ENCODE results near the gene GPHN.
"Not testable (repeated sequence)": the region's sequence is repeated elsewhere in the genome, so short reads cannot be mapped to it uniquely, and the experiment has no call there.

Gene GPHN

DNA sequence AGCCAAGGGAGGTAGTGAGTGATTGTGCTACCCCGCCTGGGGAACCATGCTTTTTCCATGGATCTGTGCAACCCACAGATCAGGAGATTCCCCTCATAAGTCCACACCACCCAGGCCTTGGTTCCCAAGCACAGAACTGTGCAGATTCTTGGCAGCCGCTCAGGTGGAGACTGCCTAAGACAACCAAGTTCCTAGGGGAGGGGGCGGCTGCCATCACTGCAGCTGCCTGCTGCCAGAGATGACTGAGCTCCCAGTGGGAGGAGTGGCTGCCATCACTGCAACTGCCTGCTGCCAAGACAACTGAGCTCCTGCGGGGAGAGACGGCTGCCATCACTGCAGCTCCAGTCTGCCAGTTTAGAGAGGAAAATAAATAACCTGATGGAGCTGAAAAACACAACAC lies 542.9 kb downstream of the GPHN start:
- DNase-seq (ENCODE audit: low read depth in 2 of 2): no peak

DNA sequence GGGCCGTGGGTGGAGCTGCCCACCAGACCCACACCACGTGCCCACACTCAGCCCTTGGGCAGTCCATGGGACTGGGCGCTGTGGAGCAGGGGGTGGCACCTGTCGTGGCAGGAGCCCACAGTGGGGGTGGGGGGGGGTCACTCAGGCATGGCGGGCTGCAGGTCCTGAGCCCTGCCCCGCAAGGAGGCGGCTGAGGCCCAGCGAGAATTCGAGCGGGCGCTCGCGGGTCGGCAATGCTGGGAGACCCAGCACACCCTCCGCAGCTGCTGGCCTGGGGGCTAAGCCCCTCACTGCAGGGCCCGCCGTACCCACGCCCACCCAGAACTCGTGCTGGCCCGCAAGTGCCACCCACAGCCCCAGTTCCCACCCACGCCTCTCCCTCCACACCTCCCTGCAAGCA lies 548.7 kb downstream of the GPHN start:
- no peak for DNase-seq (ENCODE audit: low read depth in 2 of 2)

DNA sequence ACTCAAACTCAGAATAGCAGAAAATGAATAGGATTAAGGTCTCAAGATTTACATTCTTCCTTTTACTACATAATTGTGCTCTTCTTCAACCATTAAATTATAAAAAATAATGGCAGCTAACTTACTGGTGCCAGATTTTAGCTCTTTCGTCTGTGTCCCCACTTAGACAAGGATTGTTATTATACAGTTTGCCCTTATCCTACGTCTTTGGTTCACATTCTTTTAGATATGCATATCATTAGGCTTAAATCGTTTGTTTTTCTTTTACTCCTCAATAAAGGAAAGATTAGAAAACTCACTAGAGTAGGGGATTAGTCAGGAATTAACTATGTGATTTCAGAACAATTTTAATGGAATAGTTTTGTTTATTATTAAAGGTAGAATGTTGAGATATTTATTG lies 551.6 kb downstream of the GPHN start:
- no peak for DNase-seq (ENCODE audit: low read depth in 2 of 2)

DNA sequence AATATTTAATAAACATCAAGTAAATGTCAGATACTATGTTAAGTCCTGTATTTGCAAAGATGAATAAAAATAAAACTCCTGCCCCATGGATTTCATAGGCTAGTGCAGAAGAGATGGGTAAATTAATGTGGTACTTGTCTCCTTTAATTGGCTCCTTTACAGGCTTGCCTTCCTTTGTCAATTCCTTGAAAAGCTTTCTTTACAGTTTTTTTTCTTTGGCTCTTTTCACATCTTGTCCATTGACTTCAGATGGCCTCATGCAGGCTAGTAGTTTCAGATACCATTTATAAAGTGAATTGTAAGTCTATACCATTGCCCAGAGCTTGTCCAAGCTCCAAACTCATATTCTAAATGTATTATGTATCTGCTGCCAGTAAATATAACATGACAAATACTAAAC lies 552.6 kb downstream of the GPHN start:
- DNase-seq (ENCODE audit: low read depth in 2 of 2): no peak

DNA sequence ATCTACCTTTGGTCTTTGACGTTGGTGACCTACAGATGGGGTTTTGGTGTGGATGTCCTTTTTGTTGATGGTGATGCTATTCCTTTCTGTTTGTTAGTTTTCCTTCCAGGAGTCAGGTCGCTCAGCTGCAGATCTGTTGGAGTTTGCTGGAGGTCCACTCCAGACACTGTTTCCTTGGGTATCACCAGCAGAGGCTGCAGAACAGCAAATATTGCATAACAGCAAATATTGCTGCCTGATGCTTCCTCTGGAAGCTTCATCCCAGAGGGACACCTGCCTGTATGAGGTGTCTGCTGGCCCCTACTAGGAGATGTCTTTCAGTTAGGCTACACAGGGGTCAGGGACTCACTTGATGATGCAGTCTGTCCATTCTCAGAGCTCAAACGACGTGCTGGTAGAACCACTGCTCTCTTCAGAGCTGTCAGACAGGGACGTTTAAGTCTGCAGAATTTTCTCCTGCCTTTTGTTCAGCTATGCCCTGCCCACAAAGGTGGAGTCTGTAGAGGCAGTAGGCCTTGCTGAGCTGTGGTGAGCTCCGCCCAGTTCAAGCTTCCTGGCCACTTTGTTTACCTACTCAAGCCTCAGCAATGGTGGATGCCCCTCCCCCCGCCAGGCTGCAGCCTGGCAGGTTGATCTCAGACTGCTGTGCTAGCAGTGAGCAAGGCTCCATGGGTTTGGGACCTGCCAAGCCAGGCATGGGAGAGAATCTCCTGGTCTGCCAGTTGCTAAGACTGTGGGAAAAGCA lies 559.3 kb downstream of the GPHN start:
- DNase-seq (ENCODE audit: low read depth in 2 of 2): not testable (repeated sequence)

DNA sequence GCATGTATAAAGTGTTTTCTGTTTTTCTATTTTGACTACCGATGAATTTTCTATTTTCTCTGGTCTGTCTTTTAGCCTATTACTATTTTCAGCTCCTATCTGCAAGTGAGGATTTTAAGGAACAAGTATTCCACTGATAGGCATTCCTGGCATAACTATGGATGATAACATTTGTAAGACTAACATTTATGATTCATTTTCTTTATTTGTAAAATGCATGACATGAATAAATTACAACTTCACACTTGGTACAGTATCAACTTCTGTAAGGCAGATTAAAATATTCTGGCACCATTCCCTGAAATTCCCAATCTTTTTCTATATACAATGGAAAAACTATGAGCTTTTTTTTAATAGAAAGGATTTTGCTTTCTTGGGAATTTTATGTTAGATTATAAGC lies 560.3 kb downstream of the GPHN start:
- DNase-seq (ENCODE audit: low read depth in 2 of 2): no peak

DNA sequence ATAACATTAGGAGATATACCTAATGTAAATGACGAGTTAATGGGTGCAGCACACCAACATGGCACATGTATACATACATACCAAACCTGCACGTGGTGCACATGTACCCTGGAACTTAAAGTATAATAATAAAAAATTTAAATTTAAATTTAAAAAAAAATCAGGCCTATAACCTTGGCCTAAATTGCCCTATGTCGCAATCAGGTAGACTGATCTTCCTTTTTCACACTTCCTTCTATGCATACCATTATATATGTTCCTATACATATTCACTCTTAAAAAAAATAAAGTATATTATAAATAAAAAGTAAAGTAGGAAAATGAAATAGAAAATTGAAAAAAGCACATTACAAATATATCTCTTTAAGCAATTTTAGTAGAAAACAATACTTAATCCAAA lies 563.6 kb downstream of the GPHN start:
- DNase-seq (ENCODE audit: low read depth in 2 of 2): no peak

DNA sequence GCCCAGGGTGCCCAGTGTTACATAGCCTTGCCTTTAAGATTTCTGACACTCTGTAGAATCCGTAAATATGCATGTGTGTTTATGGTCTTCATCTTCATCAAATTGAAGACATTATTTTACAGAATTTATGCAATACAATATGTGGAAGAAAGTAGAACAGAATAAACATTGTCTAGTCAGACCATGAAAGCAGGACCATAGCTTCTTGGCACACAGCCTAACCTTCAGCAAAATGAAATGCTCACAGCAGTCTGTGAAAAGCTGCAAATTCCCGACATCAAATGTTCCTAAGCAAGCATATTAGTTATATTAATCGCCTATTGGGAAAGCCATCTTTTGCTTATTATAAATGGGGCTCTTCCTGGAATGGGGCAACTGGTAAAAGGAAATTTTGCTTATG lies 570.0 kb downstream of the GPHN start:
- DNase-seq (ENCODE audit: low read depth in 2 of 2): no peak

DNA sequence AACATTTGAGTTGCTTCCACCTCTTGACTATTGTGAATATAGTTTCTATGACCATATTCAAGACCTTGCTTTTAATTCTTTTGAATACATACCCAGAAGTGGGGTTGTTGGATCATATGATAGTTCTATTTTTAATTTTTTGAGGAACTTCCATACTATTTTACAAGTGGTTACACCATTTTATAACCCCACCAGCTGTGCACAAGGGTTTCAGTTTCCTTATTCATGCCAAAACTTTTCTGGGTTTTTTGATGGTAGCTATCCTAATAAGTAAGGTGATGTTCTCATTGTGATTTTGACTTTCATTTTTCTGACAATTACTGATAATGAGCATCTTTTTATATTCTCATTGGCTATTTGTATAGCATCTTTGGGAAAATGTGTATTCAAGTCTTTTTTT lies 571.9 kb downstream of the GPHN start:
- DNase-seq (ENCODE audit: low read depth in 2 of 2): no peak

DNA sequence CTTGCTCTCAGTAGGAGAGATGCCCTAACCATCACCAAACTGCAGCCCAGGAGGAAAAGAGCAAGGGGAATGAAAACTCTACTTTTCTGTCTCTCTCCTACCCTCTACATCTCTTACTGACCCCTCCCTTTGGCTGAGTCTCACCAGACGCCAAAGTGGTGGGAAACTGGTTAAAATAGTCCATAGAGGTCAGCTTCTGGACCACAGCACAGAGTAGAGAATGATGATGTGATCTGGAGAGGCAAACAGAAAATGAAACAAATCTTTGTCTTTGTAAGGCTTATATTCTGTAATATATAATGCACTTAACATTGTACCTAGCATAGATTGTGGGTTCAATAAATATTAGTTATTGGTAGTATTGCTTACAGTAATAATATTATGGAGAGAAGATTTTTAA lies 600.3 kb downstream of the GPHN start:
- DNase-seq (ENCODE audit: low read depth in 2 of 2): no peak

DNA sequence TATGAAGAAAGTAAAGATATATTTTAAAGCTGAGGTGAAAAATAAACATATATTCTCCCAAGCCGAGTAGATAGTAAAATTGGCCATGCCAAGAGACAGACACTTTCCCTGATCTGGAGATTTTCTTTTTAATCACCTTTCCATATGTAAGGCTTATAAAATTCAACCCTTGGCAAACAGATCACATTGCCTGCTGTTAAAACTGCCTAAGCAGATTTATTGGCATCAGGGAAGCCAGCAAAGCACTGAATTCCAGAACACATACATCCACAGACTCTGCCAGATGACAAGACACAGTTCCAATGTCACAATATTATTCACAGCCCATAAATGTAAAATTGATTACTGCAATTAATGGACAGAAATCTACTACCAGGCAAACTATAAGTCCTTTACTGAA lies 603.1 kb downstream of the GPHN start:
- no peak for DNase-seq (ENCODE audit: low read depth in 2 of 2)

DNA sequence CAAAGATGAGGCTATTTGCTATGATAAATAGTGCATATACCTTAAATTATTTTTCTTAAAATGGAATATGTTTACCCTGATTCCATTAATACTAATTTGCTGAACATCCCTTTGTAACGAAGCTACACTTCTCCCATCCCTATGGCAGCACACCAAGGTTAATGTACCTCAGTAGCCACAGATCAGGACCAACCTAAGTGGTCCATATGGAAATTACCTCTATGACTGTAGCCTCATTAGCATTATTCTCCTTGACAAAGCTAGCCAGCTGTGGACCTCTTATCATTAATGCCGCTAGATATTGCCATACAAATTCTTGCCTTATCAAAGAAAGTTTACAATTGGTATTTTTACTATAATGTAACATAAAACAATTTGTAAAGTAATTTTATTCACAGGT lies 604.4 kb downstream of the GPHN start:
- no peak for DNase-seq (ENCODE audit: low read depth in 2 of 2)

DNA sequence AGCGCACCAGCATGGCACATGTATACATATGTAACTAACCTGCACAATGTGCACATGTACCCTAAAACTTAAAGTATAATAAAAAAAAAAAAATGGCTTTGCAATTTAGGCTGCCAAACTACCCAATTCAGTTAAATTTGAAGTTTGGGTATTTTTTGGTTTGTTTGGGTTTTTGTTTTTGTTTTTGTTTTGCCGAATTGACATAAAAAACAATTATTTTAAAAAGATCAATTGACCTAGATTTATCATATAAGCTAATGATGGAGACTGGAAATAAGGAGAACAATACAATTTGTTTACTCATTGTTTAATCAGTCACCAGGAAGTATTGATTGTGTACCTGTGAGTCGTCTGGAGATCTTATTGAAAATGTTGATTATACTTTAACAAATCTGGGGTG lies 619.2 kb downstream of the GPHN start:
- DNase-seq (ENCODE audit: low read depth in 2 of 2): no peak

DNA sequence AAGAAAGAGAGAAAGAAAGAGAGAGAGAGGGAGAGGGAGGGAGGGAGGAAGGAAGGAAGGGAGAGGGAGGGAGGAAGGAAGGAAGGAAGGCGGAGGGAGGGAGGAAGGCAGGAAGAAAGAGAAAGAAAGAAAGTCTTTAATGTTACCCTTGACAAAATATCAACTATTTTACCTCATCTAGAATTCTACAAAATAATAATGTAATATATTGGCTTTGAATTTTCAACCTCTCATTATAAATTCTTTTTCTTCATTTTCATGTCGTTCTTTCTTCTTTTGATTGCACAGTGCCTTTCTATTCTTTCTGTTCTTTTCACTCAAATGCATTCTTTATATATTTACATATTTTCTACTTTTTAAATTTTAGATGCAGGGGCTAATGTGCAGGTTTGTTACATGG lies 621.8 kb downstream of the GPHN start:
- DNase-seq (ENCODE audit: low read depth in 2 of 2): no peak

DNA sequence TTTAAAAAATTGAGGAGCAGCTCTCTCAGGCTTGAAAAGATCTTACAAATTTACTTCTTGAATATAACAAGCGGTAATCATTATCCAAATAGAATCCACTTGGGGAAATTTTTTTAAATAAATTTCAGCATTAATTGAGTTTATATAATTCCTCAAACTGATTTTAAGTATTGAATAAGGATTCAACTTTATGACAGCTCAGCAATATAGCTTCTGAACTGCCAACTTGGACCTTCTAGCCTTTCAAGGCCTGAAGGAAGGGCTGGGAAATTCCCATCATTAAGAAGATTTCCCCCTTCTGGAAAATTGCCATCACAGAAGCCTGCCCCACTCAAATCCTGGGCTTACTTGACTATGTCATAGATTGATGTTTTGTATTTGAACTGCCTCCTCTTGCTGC lies 623.7 kb downstream of the GPHN start:
- DNase-seq (ENCODE audit: low read depth in 2 of 2): no peak

DNA sequence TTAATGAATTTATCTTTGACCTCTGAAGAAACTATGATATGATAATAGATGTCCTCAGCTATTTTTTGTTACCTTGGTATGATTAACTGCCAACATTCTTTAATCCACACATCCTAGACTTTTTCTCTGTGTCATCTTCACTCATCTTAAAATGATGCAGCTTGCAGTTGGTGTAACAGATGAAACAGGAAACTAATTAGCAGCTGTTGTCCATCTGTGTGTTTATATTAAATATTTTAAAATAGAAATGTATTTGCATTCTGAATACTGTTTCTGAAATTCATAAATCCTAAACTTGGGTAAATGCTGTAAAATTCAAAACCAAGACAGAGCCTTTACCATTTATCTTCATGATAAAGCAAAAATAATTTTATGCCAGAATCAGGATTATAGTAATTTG lies 625.2 kb downstream of the GPHN start:
- DNase-seq (ENCODE audit: low read depth in 2 of 2): no peak

DNA sequence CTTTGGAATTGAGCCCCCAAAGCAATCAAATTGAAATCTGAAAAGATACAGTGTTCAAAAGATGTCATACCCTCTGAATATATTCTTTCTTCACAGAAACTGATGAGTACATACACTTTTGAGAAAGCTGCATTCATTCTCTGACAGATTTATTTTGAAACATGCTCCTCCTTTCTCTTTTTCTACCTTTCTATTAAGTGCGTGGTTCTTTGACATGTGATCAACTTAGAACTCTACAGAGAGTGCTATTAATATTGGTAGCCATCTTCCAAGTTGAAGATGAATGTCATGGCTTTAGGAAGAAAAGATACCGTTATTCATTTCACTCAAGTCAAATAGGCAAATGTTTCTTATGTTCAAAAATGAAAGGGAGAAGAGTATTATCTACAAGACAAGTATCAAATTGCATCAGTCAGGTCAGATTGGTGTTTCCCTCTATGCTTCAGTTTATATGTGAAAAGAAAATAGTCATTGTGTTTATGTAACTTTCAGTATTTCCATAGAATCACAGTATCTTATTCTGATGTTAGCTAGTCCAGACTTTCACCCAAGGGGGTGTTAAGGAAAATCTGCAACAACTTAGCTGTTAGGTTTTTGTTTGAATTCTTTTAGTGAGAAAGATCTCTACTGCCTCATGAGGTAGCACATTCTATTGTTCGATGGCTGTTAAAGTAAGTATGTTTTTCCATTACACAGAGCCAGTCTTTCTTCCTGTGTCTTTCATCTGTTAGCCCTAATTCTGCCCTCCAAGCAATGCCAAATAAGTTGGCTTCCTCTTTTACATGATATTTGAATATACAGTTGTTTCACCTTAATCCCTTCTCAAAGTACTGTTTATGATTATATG lies 625.9 kb downstream of the GPHN start:
- no peak for DNase-seq (ENCODE audit: low read depth in 2 of 2)

DNA sequence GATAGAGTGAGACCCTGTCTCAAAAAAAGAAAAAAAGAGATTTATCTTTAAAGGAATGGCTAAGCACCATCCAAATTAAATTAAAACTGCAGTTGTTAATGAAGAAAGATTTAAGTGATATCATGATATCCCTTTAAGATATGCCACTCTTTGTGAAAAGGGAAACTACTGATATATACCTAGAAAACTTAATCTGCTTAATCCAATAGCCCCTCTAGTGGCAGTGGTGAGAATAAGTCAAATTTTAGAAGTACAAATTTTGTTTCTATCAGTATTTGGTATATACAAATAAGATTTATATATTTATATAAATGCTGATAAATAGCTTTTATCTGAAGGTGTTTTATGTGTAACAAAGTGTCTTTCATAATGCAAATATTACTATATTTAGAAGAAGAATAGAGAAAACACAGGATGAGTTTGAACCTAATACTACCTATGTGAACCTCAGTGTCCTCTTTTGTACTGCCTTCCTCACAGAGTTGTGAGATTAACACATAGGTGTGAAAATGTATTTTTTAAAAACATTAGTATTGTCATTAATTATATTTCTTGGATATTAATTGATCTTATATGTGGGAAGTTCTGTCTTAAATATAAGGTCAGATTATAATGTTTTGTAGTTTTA lies 629.9 kb downstream of the GPHN start:
- no peak for DNase-seq (ENCODE audit: low read depth in 2 of 2)

DNA sequence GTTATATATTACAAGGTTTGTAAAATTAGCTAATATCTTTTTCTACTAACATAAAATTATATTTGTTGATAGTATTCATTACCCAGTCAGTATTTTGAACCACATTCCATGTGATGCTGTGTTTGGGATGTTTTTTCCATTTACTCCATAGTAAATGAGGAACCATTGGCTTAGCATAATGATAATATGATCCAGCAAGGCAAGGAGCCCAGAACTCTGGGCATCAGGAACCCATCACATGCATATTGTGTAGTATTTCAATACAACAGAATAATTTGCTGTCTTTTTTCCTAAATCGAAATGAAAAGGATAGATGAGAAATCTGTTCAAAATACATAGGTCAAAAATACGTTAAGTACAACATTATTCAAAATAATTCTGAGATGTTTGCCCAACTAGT lies 632.6 kb downstream of the GPHN start:
- DNase-seq (ENCODE audit: low read depth in 2 of 2): no peak

DNA sequence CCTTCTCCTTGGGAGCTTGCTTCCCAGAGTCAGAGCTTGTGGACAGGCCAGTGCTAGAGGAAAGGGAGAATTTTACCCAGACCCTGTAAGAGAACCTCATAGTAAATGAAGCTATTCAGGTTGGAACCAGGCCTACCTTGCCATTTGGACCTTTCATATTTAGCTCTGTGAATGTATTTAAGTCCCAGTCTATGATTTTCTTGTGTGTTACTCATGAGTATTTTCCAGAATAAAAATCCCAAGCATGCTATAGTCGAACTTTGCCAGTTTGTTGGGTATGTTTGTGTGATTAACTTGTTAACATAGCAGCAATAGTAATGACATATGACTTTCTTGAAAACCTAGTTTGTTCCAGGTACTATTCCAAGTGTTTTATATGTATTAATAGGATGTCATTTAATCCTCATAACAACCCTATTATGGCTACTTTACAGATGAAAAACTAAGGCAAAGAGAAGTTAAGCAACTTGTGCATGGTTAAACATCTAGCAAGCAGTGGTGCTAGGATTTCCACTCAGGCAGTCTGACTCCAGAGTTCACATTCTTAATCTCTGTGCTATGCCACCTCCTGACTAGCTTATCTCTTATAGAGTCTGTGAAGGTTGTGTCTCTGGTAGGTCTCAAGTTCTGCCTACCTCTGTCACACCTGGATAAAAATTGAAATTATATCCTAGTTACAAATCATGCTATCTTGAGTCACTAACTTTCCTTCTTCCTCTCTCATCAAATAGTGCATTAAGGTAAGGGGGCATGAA lies 633.4 kb downstream of the GPHN start:
- DNase-seq (ENCODE audit: low read depth in 2 of 2): no peak

DNA sequence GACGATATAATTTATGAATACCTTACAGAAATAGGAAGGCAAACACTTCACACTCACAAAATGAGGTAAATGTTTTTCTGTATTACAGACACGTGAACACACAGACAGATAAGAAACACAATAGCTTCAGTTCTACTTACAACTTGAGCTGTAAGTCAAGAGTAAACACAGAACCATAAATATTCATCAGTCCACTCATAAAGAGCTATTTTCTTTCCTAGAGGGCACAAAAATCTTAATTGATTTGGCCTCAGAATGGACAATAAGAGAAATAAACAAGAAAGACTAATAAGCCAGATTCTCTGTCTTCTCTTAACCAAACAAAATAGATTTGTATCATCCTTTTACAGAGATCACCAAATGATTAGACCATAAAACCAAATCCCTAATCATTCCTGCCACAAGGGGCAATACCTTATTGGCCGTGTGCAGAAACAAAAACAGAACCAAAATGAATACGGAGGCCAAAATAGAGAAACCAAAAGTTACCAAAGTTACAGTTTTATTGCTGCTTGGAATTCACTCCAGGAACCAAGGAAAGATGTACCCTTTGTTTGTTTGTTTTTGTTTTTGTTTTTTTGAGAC lies 643.2 kb downstream of the GPHN start:
- no peak for DNase-seq (ENCODE audit: low read depth in 2 of 2)

DNA sequence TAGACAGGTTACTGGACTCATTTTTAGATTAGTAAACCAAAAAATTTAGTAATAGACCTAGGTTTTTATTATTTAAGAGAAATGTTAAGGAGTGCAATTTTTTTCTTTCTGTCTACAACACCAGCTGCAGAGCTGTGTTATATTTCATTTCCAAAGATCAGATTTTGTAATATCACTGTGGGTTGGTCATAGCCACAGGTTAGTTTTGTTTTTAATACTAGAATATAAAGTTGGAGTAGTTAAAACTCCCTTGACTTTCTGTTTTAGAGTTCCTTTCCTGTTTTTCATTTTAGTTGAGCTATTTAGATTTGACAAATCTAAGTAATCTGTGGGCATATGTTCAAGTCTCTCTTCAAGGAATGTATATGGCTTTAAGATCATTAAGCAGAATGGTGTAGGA lies 650.6 kb downstream of the GPHN start:
- no peak for DNase-seq (ENCODE audit: low read depth in 2 of 2)

All from stimulated activated CD8-positive, alpha-beta memory T cell treated with anti-CD3 and anti-CD28 coated beads, Interleukin-2, amount 100 ng/mL, for 48 hours (primary cell).